VCaP (cell line): Measurements from ENCODE around the gene FOXJ2.

Experiments used
- H3K27ac ChIP-seq: fragments of 450-650 bp; 2 replicates; pipeline ENCODE4 v1.5.1; 2017
- TF ChIP-seq, protein P1 (sequence below): fragments of 450-650 bp; conservative IDR thresholded peaks from 2 replicates; pipeline ENCODE4 v1.5.1; 2017; ENCODE audit warnings: mild to moderate bottlenecking, moderate library complexity

The FOXJ2 gene

DNA sequence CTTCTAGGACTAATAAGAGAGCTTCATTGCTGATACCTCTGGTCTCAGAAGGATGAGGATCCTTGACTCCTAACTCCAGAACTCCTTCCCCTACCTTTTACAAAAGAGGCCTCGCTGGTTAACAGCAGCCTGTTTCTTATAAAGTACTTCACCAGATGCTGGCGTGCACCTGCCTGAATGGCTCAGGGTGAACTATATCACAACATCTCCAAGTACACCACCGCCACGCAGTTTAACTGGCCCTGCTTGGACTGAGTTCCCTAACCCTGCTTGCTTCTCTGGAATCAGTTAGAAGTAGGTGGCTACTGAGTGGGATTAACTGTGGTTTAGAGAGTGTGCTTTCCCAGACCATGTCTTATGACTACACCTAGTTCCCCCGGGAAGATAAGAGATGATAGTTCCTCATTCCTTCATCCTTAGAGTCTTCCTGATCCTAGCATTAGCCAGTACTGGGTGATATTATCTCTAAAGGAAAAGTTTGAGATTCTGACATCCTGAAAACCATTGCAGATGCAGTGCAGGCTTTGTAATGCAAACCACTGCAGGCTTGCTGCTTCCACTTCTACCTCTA lies 3.0 kb downstream of the FOXJ2 start:
- TF ChIP-seq, protein P1, sequence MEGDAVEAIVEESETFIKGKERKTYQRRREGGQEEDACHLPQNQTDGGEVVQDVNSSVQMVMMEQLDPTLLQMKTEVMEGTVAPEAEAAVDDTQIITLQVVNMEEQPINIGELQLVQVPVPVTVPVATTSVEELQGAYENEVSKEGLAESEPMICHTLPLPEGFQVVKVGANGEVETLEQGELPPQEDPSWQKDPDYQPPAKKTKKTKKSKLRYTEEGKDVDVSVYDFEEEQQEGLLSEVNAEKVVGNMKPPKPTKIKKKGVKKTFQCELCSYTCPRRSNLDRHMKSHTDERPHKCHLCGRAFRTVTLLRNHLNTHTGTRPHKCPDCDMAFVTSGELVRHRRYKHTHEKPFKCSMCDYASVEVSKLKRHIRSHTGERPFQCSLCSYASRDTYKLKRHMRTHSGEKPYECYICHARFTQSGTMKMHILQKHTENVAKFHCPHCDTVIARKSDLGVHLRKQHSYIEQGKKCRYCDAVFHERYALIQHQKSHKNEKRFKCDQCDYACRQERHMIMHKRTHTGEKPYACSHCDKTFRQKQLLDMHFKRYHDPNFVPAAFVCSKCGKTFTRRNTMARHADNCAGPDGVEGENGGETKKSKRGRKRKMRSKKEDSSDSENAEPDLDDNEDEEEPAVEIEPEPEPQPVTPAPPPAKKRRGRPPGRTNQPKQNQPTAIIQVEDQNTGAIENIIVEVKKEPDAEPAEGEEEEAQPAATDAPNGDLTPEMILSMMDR, result no peak
- H3K27ac ChIP-seq, result no peak overlapping the region

GRCh38 chr12:8036346-8036745 lies 3.8 kb downstream of the FOXJ2 start:
- H3K27ac ChIP-seq, result no peak overlapping the region
- TF ChIP-seq, protein P1, result no peak

GRCh38 chr12:8037046-8037663 lies 4.6 kb downstream of the FOXJ2 start:
- H3K27ac ChIP-seq, result peak overlapping the region; percentile 69
- TF ChIP-seq, protein P1, result no peak

- peak overlapping the region; percentile 69 for H3K27ac ChIP-seq
- TF ChIP-seq, protein P1, result no peak
Measured at GRCh38 chr12:8037947-8038346, 5.4 kb downstream of the FOXJ2 start.

DNA sequence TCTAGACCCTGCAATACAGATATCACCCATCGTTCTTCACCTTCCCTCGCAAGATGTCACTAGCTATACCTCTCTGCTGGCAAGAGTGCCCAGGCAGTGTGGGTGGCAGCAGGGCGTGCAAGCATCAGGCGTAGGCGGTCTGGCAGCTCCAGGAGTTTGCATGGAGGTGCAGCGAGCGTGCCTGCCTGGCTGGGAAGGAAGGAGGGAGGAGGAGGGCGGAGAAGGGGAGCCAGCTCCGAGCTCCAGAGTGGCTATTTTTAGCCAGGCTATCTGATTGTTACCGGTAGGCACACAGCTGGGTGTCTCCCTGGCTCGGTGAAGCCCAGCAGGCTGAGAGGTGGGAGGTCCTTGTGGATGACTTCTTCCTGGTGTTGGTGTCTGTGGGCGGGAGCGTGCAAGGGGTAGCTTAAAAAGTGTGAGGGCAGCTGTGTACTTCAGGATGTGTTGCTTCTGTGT lies 6.2 kb downstream of the FOXJ2 start:
- TF ChIP-seq, protein P1, result no peak
- H3K27ac ChIP-seq, result peak overlapping the region; percentile 69

DNA sequence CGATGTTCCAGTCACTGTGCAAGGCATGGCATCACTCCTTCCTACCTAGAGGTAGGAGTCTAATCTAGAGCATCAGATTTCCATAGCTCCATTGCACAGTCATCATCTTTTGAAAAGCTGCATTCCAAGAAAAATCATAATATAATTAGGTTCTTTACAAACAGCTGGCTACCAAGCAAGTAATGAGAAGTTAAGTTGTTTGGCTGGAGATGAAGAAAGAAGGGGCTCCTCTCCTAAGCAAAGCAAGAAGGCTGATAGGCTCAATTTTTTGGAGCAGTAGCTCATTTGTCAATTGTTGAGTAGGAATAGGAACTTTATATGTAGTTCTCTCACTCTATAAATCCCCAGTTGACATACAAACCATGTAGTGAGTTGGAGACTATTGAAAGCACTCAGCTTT lies 8.3 kb downstream of the FOXJ2 start:
- TF ChIP-seq, protein P1, result no peak
- H3K27ac ChIP-seq, result no peak overlapping the region

- no peak overlapping the region for H3K27ac ChIP-seq
- TF ChIP-seq, protein P1, result peak; percentile 96
Measured at GRCh38 chr12:8045952-8046944, 13.7 kb downstream of the FOXJ2 start.
